Lower leg skin (tissue), 3 donors: Measurements from ENCODE around the gene PEX14.

Experiments used
- POLR2A ChIP-seq, 2 donors: fragments of 450-650 bp; IDR thresholded peaks; one replicate each; pipeline ENCODE4 v1.6.1; 2016 to 2017; ENCODE audit warnings: antibody characterized with exemption in 2 of 2, mild to moderate bottlenecking in 1 of 2, moderate library complexity in 1 of 2
- TF ChIP-seq, protein P1 (sequence below), 3 donors: fragments of 450-650 bp; IDR thresholded peaks; one replicate each; pipeline ENCODE4 v1.5.1; 2016; ENCODE audit warnings: antibody characterized with exemption in 3 of 3, mild to moderate bottlenecking in 3 of 3, moderate library complexity in 2 of 3

DNA sequence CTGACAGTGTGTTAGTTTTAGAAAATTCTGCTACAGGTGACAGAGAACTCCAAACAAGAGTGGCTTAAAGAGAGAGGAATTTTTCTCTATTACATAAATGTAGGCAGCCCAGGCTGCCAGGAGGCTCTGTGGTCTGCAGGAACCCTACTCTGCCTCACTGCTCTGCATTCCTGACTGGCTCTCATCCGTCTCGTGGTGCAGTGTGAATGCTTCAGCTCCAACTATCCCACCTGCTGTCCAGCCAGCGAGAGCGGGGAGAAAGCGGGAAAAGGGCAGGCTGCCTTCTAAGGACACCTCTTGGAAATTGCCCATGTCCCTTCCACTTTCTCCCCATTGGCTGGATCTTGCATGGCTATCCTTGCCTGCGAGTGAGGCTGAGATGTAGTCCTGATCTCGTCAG lies 131.3 kb downstream of the PEX14 start:
- TF ChIP-seq, protein P1, sequence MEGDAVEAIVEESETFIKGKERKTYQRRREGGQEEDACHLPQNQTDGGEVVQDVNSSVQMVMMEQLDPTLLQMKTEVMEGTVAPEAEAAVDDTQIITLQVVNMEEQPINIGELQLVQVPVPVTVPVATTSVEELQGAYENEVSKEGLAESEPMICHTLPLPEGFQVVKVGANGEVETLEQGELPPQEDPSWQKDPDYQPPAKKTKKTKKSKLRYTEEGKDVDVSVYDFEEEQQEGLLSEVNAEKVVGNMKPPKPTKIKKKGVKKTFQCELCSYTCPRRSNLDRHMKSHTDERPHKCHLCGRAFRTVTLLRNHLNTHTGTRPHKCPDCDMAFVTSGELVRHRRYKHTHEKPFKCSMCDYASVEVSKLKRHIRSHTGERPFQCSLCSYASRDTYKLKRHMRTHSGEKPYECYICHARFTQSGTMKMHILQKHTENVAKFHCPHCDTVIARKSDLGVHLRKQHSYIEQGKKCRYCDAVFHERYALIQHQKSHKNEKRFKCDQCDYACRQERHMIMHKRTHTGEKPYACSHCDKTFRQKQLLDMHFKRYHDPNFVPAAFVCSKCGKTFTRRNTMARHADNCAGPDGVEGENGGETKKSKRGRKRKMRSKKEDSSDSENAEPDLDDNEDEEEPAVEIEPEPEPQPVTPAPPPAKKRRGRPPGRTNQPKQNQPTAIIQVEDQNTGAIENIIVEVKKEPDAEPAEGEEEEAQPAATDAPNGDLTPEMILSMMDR (IDR thresholded peaks at IDR 0.05) = no peak
- no peak for TF ChIP-seq POLR2A (IDR thresholded peaks at IDR 0.05)
